Omental fat pad (tissue), 4 donors: Measurements from ENCODE around the gene KRTAP2-1. TPM values are rescaled to one million over a fixed set of nuclear protein-coding genes. Genes with fewer than 3 reads are reported as not detected.
"Not testable (repeated sequence)": the region's sequence is repeated elsewhere in the genome, so short reads cannot be mapped to it uniquely, and the experiment has no call there.

ENCODE experiments used
- ATAC-seq: fragments of 150-250 bp; one replicate; pipeline ENCODE4 v1.9.1; 2016; ENCODE audit warnings: mild to moderate bottlenecking, moderate library complexity; ENCODE audit not compliant: low FRiP score
- DNase-seq: peaks from one replicate; pipeline ENCODE4 v3.0.0-alpha.2; 2019; ENCODE audit warnings: low spot score
- CTCF ChIP-seq, 3 donors: fragments of 450-650 bp; IDR thresholded peaks; one replicate each; pipeline ENCODE4 v1.5.1; 2016 to 2017; ENCODE audit warnings: antibody characterized with exemption in 3 of 3, mild to moderate bottlenecking in 3 of 3, moderate library complexity in 2 of 3
- total RNA-seq, 4 donors: library from RNA; depleted of rRNA; stranded (reverse); fragments of >200 nt; gene quantifications; one replicate each; pipeline ENCODE4 v1.1.0, GENCODE V29; 2016

KRTAP2-1 gene
- total RNA-seq, 4 donors from 2014 or later = not detected

- no peak for DNase-seq
- no peak for TF ChIP-seq CTCF (IDR thresholded peaks at IDR 0.05)
- no peak for ATAC-seq
Observed at GRCh38 chr17:41052566-41052965, 5.5 kb upstream of the KRTAP2-1 start.

- no peak for ATAC-seq
- TF ChIP-seq CTCF (IDR thresholded peaks at IDR 0.05) = no peak
- no peak for DNase-seq
Observed at GRCh38 chr17:41049110-41049509, 2.0 kb upstream of the KRTAP2-1 start.

- no peak for DNase-seq
- TF ChIP-seq CTCF (IDR thresholded peaks at IDR 0.05) = no peak
- no peak for ATAC-seq
Observed at GRCh38 chr17:41048441-41048840, 1.3 kb upstream of the KRTAP2-1 start.

- TF ChIP-seq CTCF (IDR thresholded peaks at IDR 0.05) = no peak
- ATAC-seq = no peak
- DNase-seq = no peak
Observed at GRCh38 chr17:41042953-41043352, 4.2 kb downstream of the KRTAP2-1 start.

GRCh38 chr17:41040783-41041571, 6.1 kb downstream of the KRTAP2-1 start, which contains the start of gene KRTAP1-1:
TSS of gene KRTAP1-1 (minus strand) at chr17:41041450. CDS start at chr17:41041397, 53 bp downstream.
- ATAC-seq, DNase-seq: not testable (repeated sequence)

GRCh38 chr17:41037853-41038350, 9.2 kb downstream of the KRTAP2-1 start:
- no peak for DNase-seq
- no peak for ATAC-seq
- no peak for TF ChIP-seq CTCF (IDR thresholded peaks at IDR 0.05)

GRCh38 chr17:41034346-41034935, 12.7 kb downstream of the KRTAP2-1 start, which contains the start of gene KRTAP1-3:
TSS of gene KRTAP1-3 (minus strand) at chr17:41034874. CDS start at chr17:41034821, 53 bp downstream.
- not testable (repeated sequence) for DNase-seq, ATAC-seq
